WTC11 (cell line): ENCODE data around the gene RASL12. TPM values are rescaled to one million over a fixed set of nuclear protein-coding genes. Genes with fewer than 3 reads are reported as not detected.
A peak's percentile ranks its signal among the peaks of the same experiment; 100 is the strongest.

Experiments
- ATAC-seq: fragments of 200-7000 bp; cut with Tn5 transposase; 2 replicates; pipeline ENCODE4 v1.10.0; 2021; ENCODE audit warnings: mild to moderate bottlenecking, moderate library complexity
- CTCF ChIA-PET: fragments of 300-600 bp; sonication (Branson Sonifier 250); formaldehyde crosslinking; loops from one replicate; lab custom pipeline; 2021; ENCODE audit warnings: antibody characterized with exemption; lab: Charles Lee
- POLR2A ChIA-PET: fragments of 350-600 bp; sonication (Branson Sonifier 250); formaldehyde crosslinking; loops from one replicate; lab custom pipeline; 2021; ENCODE audit warnings: antibody characterized with exemption; lab: Charles Lee
- DNase-seq: peaks from one replicate; pipeline ENCODE4 v3.0.0; 2021; ENCODE audit warnings: low spot score
- H3K27ac Mint-ChIP-seq: 2 replicates; pipeline ENCODE4 v1.8.0; 2021; ENCODE audit warnings: mixed read lengths
- H3K27me3 Mint-ChIP-seq: 2 replicates; pipeline ENCODE4 v1.8.0; 2021; ENCODE audit warnings: low read depth, mild to moderate bottlenecking, moderate library complexity, mixed read lengths
- H3K36me3 Mint-ChIP-seq: 2 replicates; pipeline ENCODE4 v1.8.0; 2021; ENCODE audit warnings: mixed read lengths
- H3K4me1 Mint-ChIP-seq: 2 replicates; pipeline ENCODE4 v1.8.0; 2022; ENCODE audit warnings: mixed read lengths
- H3K4me3 Mint-ChIP-seq: 2 replicates; pipeline ENCODE4 v1.8.0; 2021; ENCODE audit warnings: mild to moderate bottlenecking, moderate library complexity, mixed read lengths
- H3K9me3 Mint-ChIP-seq: 2 replicates; pipeline ENCODE4 v1.8.0; 2021; ENCODE audit warnings: mixed read lengths
- CREB1 ChIP-seq: sonication (generic); formaldehyde crosslinking; IDR thresholded peaks from 2 replicates; pipeline ENCODE4 v1.8.0; 2023; ENCODE audit warnings: mild to moderate bottlenecking, missing genetic modification reagents
- FOXJ3 ChIP-seq: sonication (generic); formaldehyde crosslinking; IDR thresholded peaks from 2 replicates; pipeline ENCODE4 v1.9.0; 2021; ENCODE audit warnings: missing genetic modification reagents, mild to moderate bottlenecking, borderline replicate concordance
- FOXK1 ChIP-seq: sonication (generic); formaldehyde crosslinking; IDR thresholded peaks from 2 replicates; pipeline ENCODE4 v1.8.0; 2022; ENCODE audit warnings: mild to moderate bottlenecking, moderate library complexity, missing genetic modification reagents
- FOXP1 ChIP-seq: sonication (generic); formaldehyde crosslinking; IDR thresholded peaks from 2 replicates; pipeline ENCODE4 v1.8.0; 2022; ENCODE audit warnings: missing genetic modification reagents, mild to moderate bottlenecking, moderate library complexity, borderline replicate concordance
- GRHL2 ChIP-seq: fragments of 250-450 bp; sonication (Bioruptor Pico); IDR thresholded peaks from 2 replicates; pipeline ENCODE4 v1.8.0; 2022; ENCODE audit warnings: mild to moderate bottlenecking, moderate library complexity; ENCODE audit not compliant: insufficient replicate concordance, severe bottlenecking
- JAZF1 ChIP-seq: fragments of 250-450 bp; sonication (Bioruptor Pico); IDR thresholded peaks from 2 replicates; pipeline ENCODE4 v1.9.0; 2021; ENCODE audit warnings: moderate library complexity, mild to moderate bottlenecking, inconsistent platforms
- MLX ChIP-seq: sonication (generic); formaldehyde crosslinking; IDR thresholded peaks from 2 replicates; pipeline ENCODE4 v1.8.1; 2023; ENCODE audit warnings: mild to moderate bottlenecking, missing genetic modification reagents, moderate library complexity
- NR1H2 ChIP-seq: sonication (generic); formaldehyde crosslinking; IDR thresholded peaks from 2 replicates; pipeline ENCODE4 v1.9.0; 2021; ENCODE audit warnings: mild to moderate bottlenecking, moderate library complexity, missing genetic modification reagents
- OVOL2 ChIP-seq: fragments of 250-450 bp; sonication (Bioruptor Pico); IDR thresholded peaks from 2 replicates; pipeline ENCODE4 v1.9.0; 2021; ENCODE audit warnings: mild to moderate bottlenecking, borderline replicate concordance
- RORB ChIP-seq: fragments of 250-450 bp; sonication (Bioruptor Pico); IDR thresholded peaks from 2 replicates; pipeline ENCODE4 v1.9.0; 2021; ENCODE audit warnings: mild to moderate bottlenecking
- SP1 ChIP-seq: sonication (generic); formaldehyde crosslinking; conservative IDR thresholded peaks from 2 replicates; pipeline ENCODE4 v1.8.1; 2022; ENCODE audit warnings: missing genetic modification reagents
- STAT6 ChIP-seq: sonication (generic); formaldehyde crosslinking; conservative IDR thresholded peaks from 2 replicates; pipeline ENCODE4 v1.8.1; 2023; ENCODE audit warnings: mild to moderate bottlenecking, low read depth, missing genetic modification reagents, moderate library complexity
- TEAD1 ChIP-seq: sonication (generic); formaldehyde crosslinking; IDR thresholded peaks from 2 replicates; pipeline ENCODE4 v1.8.0; 2022; ENCODE audit warnings: mild to moderate bottlenecking, missing genetic modification reagents
- ZBTB43 ChIP-seq: sonication (generic); formaldehyde crosslinking; IDR thresholded peaks from 2 replicates; pipeline ENCODE4 v1.8.1; 2023; ENCODE audit warnings: mild to moderate bottlenecking, missing genetic modification reagents
- ZMAT4 ChIP-seq: fragments of 250-450 bp; sonication (Bioruptor Pico); IDR thresholded peaks from 2 replicates; pipeline ENCODE4 v1.9.0; 2021; ENCODE audit warnings: mild to moderate bottlenecking
- ZNF138 ChIP-seq: sonication (generic); formaldehyde crosslinking; conservative IDR thresholded peaks from 2 replicates; pipeline ENCODE4 v1.8.1; 2022; ENCODE audit warnings: mild to moderate bottlenecking, moderate library complexity, missing genetic modification reagents
- ZNF396 ChIP-seq: fragments of 250-450 bp; sonication (Bioruptor Pico); IDR thresholded peaks from 2 replicates; pipeline ENCODE4 v1.8.0; 2021; ENCODE audit warnings: mild to moderate bottlenecking, moderate library complexity, borderline replicate concordance
- ZNF423 ChIP-seq: fragments of 250-450 bp; sonication (Bioruptor Pico); IDR thresholded peaks from 2 replicates; pipeline ENCODE4 v2.1.2; 2022; ENCODE audit warnings: mild to moderate bottlenecking, moderate library complexity
- total RNA-seq: library from RNA; stranded (reverse); gene quantifications from 3 replicates; pipeline ENCODE4 v1.2.3, GENCODE V29; 2021

Gene RASL12
- total RNA-seq, 1 experiment from 2014 or later: 5.6 TPM

- POLR2A ChIA-PET: no interaction called here
- ATAC-seq (no peak), DNase-seq (no peak)
- Mint-ChIP-seq H3K27ac (no peak overlapping the region), H3K27me3 (no peaks in the 10 kb centered on the region), H3K4me3 (no peak overlapping the region), H3K4me1 (peaks cover 1% of the 10 kb centered on the region), H3K9me3 (no peaks in the 10 kb centered on the region), H3K36me3 (no peaks in the 10 kb centered on the region)
- CTCF ChIA-PET: interaction anchor here (1.2 to 2.1 kb wide), 2 partner anchors 10 to 13 kb away, joined by 4 to 5 read pairs; no protein-coding TSS in a partner anchor
- no peak for TF ChIP-seq GRHL2
- TF ChIP-seq TEAD1 (CRISPR knock-in tag): no peak
- no peak for TF ChIP-seq SP1 (CRISPR knock-in tag)
- TF ChIP-seq ZNF138 (CRISPR knock-in tag): no peak
Measured at GRCh38 chr15:65096481-65097385, 28.9 kb upstream of the RASL12 start.

GRCh38 chr15:65095747-65096104 is 27.9 kb upstream of the RASL12 start:
- POLR2A ChIA-PET: no interaction called here
- no peak overlapping the region for H3K4me3 Mint-ChIP-seq
- H3K36me3 Mint-ChIP-seq: no peaks in the 10 kb centered on the region
- no peak overlapping the region for H3K27ac Mint-ChIP-seq
- no peaks in the 10 kb centered on the region for H3K27me3 Mint-ChIP-seq
- no peak for ATAC-seq
- DNase-seq: no peak
- CTCF ChIA-PET: interaction anchor here (1.0 to 2.1 kb wide), 4 partner anchors 9 to 175 kb away, joined by 3 to 5 read pairs (median 4); no protein-coding TSS in a partner anchor
- H3K4me1 Mint-ChIP-seq: no peaks in the 10 kb centered on the region
- no peaks in the 10 kb centered on the region for H3K9me3 Mint-ChIP-seq
- TF ChIP-seq NR1H2 (CRISPR knock-in tag) (no peak), MLX (CRISPR knock-in tag) (no peak), ZNF396 (CRISPR knock-in tag) (no peak), FOXK1 (CRISPR knock-in tag) (no peak)

- H3K36me3 Mint-ChIP-seq: no peaks in the 10 kb centered on the region
- TF ChIP-seq JAZF1 (no peak), CREB1 (CRISPR knock-in tag) (no peak), ZNF423 (no peak), FOXJ3 (CRISPR knock-in tag) (no peak), ZMAT4 (no peak), RORB (CRISPR knock-in tag) (no peak)
- TF ChIP-seq, all 79 proteins: peak for 0
- CTCF ChIA-PET: interaction anchor here (1.0 to 2.1 kb wide), 4 partner anchors 9 to 176 kb away, joined by 3 to 5 read pairs (median 4); no protein-coding TSS in a partner anchor
- no peaks in the 10 kb centered on the region for H3K27me3 Mint-ChIP-seq
- no peak for DNase-seq
- H3K4me3 Mint-ChIP-seq: no peak overlapping the region
- H3K9me3 Mint-ChIP-seq: no peaks in the 10 kb centered on the region
- POLR2A ChIA-PET: no interaction called here
- no peaks in the 10 kb centered on the region for H3K4me1 Mint-ChIP-seq
- ATAC-seq: no peak
- no peak overlapping the region for H3K27ac Mint-ChIP-seq
Measured at GRCh38 chr15:65095011-65095746, 27.4 kb upstream of the RASL12 start.

- POLR2A ChIA-PET: no interaction called here
- no peak for DNase-seq
- CTCF ChIA-PET: interaction anchor here (0.7 to 2.1 kb wide), 4 partner anchors 11 to 177 kb away, joined by 3 to 5 read pairs (median 4); no protein-coding TSS in a partner anchor
- Mint-ChIP-seq H3K27ac (peak overlapping the region; percentile 44; the same call in 1 of the 2 replicates), H3K4me3 (no peak overlapping the region), H3K9me3 (no peaks in the 10 kb centered on the region), H3K4me1 (no peaks in the 10 kb centered on the region; the same call in 1 of the 2 replicates), H3K27me3 (no peaks in the 10 kb centered on the region), H3K36me3 (no peaks in the 10 kb centered on the region)
- no peak for ATAC-seq
- TF ChIP-seq ZBTB43 (CRISPR knock-in tag): no peak
- TF ChIP-seq STAT6 (CRISPR knock-in tag): no peak
- no peak for TF ChIP-seq OVOL2 (CRISPR knock-in tag)
- TF ChIP-seq FOXP1 (CRISPR knock-in tag): no peak
Measured at GRCh38 chr15:65094294-65094995, 26.7 kb upstream of the RASL12 start.
